ENCODE results near the gene CDKAL1.

DNA sequence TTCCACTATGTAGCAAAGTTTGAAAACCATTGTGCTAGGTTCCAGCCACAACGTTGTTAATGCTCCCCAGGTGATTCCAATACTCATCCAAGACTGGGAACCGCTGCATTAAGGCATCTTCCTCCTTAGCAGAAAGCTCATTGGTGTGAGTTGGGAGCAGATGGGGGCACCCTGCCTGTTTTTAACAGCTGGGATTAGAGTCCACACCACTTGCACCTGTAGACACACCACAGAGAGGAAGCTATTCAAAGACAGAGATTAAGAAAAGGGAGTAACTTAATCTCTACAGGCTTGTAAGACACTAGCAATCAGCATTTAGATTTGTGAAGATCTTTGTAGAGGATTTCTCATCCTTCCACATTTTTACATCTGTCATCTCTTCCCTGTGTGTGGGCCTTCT, 725.4 kb downstream of the CDKAL1 start:
- no peak for TF ChIP-seq EP300 (IDR thresholded peaks at IDR 0.05; ENCODE audit: low read depth in 2 of 2, low read length in 2 of 2)
- no peak for TF ChIP-seq EP300 (CRISPR knock-in tag; IDR thresholded peaks at IDR 0.05; ENCODE audit: borderline replicate concordance)
- TF ChIP-seq ZNF225 (CRISPR knock-in tag; IDR thresholded peaks at IDR 0.05): no peak
